ENCODE results near the gene HDAC9. TPM values are rescaled to one million over a fixed set of nuclear protein-coding genes. Genes with fewer than 3 reads are reported as not detected.

HDAC9 gene
- total RNA-seq, 4 donors from 2014 or later: 63.0 to 130 (median 107) TPM

DNA sequence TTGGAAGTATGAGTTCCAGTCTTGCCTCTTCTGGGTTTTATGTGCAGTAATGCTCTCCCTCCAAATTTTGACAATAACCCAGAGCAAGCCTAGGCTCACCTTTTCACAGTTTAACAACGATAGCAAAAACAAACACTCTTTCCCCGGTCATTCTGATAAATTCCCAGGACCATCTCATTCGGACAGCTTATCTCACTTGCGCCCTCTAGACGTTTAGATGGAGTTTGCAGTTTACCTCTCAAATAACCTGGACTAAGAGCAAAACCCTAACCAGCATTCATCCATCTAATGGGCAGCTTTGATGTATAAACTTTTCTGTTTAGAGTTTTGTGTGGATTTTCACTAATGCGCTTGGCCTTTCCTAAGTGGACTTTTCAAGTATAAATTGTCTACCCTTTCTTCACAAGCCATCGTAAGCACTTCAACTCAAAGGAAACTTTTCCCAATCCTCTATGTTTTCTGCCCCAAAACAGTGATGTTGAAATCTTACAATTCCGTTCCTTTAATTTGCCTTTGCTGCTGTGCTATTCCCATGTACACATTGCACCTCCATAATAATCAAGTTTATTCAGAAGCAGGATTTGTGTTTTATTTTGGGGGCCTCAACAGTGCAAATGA, 114.9 kb downstream of the HDAC9 start:
- Histone ChIP-seq H3K4me1 (no peaks in the 10 kb centered on the region), H3K36me3 (peaks cover 0 to 6% (median 6%) of the 10 kb centered on the region in 4 donors), H3K27ac (replicated peaks in 1 of 4) (no peak overlapping the region), H3K4me3 (no peak overlapping the region), H3K9me3 (peaks cover 0 to 5% (median 3%) of the 10 kb centered on the region in 4 donors), H3K27me3 (no peaks in the 10 kb centered on the region)
- WGBS: 67% methylated on average over 8 of the region's 8 CpGs
- intact Hi-C loops (cut with DNase I): no loop called here
- TF ChIP-seq, protein P1, sequence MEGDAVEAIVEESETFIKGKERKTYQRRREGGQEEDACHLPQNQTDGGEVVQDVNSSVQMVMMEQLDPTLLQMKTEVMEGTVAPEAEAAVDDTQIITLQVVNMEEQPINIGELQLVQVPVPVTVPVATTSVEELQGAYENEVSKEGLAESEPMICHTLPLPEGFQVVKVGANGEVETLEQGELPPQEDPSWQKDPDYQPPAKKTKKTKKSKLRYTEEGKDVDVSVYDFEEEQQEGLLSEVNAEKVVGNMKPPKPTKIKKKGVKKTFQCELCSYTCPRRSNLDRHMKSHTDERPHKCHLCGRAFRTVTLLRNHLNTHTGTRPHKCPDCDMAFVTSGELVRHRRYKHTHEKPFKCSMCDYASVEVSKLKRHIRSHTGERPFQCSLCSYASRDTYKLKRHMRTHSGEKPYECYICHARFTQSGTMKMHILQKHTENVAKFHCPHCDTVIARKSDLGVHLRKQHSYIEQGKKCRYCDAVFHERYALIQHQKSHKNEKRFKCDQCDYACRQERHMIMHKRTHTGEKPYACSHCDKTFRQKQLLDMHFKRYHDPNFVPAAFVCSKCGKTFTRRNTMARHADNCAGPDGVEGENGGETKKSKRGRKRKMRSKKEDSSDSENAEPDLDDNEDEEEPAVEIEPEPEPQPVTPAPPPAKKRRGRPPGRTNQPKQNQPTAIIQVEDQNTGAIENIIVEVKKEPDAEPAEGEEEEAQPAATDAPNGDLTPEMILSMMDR (IDR thresholded peaks at IDR 0.05): peak; percentile 25 to 37 (median 28)
- no peak for TF ChIP-seq POLR2A (IDR thresholded peaks at IDR 0.05; ENCODE audit: low read depth)
- DNase-seq (ENCODE audit: extremely low spot score): no peak

GRCh38 chr7:18614841-18615240, 119.3 kb downstream of the HDAC9 start:
- peaks cover 0 to 11% (median 2%) of the 10 kb centered on the region in 4 donors for H3K36me3 ChIP-seq
- H3K9me3 ChIP-seq: no peaks in the 10 kb centered on the region
- H3K27me3 ChIP-seq: no peaks in the 10 kb centered on the region
- H3K4me3 ChIP-seq: no peak overlapping the region
- no peaks in the 10 kb centered on the region for H3K4me1 ChIP-seq
- TF ChIP-seq, protein P1 (IDR thresholded peaks at IDR 0.05): no peak
- no peak for TF ChIP-seq EP300 (IDR thresholded peaks at IDR 0.05)
- no peak for DNase-seq (ENCODE audit: extremely low spot score)
- H3K27ac ChIP-seq (replicated peaks in 1 of 4): no peak overlapping the region
- intact Hi-C loops (cut with DNase I): no loop called here

DNA sequence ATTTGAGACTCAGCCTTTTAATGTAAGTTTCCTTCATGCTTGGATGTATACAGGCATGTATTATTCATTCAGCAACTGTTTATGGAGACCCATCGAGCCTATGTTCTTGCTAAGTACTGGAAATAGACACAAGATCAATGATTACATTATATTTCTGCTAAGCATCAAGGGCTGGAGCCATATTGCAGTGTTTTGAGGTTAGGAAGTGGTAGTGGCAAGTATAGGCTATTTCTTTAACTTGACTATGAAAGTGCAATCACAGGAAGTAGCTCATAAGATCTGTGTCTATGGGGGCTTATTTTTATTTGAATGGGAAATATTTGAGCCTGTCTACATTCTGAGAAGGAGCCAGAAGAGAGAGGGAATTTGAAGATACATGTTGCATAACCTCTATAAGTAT, 123.8 kb downstream of the HDAC9 start:
- H3K4me3 ChIP-seq: no peak overlapping the region
- H3K4me1 ChIP-seq: no peaks in the 10 kb centered on the region
- no peak for DNase-seq (ENCODE audit: extremely low spot score)
- TF ChIP-seq POLR2A (IDR thresholded peaks at IDR 0.05; ENCODE audit: low read depth) (no peak), EP300 (IDR thresholded peaks at IDR 0.05) (no peak), POLR2AphosphoS5 (IDR thresholded peaks at IDR 0.05) (no peak)
- TF ChIP-seq, protein P1 (IDR thresholded peaks at IDR 0.05): no peak
- peaks cover 0 to 20% (median 5%) of the 10 kb centered on the region in 4 donors for H3K36me3 ChIP-seq
- H3K27me3 ChIP-seq: no peaks in the 10 kb centered on the region
- 55% methylated on average over 1 of the region's 1 CpG for WGBS
- intact Hi-C loops (cut with DNase I): no loop called here
- H3K9me3 ChIP-seq: no peaks in the 10 kb centered on the region
- H3K27ac ChIP-seq (replicated peaks in 1 of 4): no peak overlapping the region

DNA sequence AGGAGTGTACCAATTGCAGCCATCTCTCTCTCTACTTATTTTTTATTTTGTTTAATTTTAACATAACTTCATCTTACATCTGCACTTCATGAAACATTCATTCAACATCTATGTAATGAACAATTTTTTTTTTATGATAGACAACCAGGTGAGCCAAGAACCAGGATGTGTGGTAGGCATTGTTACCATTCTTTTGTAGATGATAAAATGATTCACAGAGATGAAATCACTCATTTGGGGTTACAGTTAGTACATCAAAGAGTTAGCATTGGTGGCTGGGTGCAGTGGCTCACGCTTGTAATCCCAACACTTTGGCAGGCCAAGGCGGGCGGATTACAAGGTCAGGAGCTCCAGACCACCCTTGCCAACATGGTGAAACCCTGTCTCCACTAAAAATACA, 127.8 kb downstream of the HDAC9 start:
- Histone ChIP-seq H3K36me3 (peaks cover 0 to 14% (median 5%) of the 10 kb centered on the region in 4 donors), H3K27me3 (no peaks in the 10 kb centered on the region)

More for the DNA sequence above, 127.8 kb downstream of the HDAC9 start:
- Histone ChIP-seq H3K27ac (replicated peaks in 1 of 4) (no peak overlapping the region), H3K9me3 (no peaks in the 10 kb centered on the region), H3K4me3 (no peak overlapping the region), H3K4me1 (peaks cover 0 to 3% (median 0%) of the 10 kb centered on the region in 4 donors)
- TF ChIP-seq POLR2AphosphoS5 (IDR thresholded peaks at IDR 0.05) (no peak), POLR2A (IDR thresholded peaks at IDR 0.05; ENCODE audit: low read depth) (no peak), EP300 (IDR thresholded peaks at IDR 0.05) (no peak)
- TF ChIP-seq, protein P1 (IDR thresholded peaks at IDR 0.05): no peak
- DNase-seq (ENCODE audit: extremely low spot score): no peak
- 100% methylated on average over 3 of the region's 3 CpGs for WGBS
- intact Hi-C loops (cut with DNase I): no loop called here
